Stimulated activated CD4-positive, alpha-beta T cell treated with anti-CD3 and anti-CD28 coated beads, TNF-alpha, amount 100 ng/mL, for 4 hours (primary cell): ENCODE results near the gene FCAR.
"Not testable (repeated sequence)": the region's sequence is repeated elsewhere in the genome, so short reads cannot be mapped to it uniquely, and the experiment has no call there.

ENCODE experiments used
- DNase-seq, 3 experiments: peaks; one replicate each; pipeline ENCODE4 v3.0.0-alpha.2; 2020; ENCODE audit warnings: low read depth in 3 of 3

Gene FCAR

DNA sequence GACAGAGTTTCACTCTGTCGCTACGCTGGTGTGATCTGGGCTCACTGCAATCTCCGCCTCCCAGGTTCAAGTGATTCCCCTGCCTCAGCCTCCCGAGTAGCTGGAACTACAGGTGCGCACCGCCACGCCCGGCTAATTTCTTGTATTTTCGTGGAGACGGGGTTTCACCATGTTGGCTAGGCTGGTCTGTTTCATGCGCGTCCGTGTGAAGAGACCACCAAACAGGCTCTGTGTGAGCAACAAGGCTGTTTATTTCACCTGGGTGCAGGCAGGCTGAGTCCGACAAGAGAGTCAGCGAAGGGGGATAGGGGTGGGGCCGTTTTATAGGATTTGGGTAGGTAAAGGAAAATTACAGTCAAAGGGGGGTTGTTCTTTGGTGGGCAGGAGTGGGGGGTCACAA, 20.1 kb downstream of the FCAR start:
- DNase-seq: not testable (repeated sequence)

DNA sequence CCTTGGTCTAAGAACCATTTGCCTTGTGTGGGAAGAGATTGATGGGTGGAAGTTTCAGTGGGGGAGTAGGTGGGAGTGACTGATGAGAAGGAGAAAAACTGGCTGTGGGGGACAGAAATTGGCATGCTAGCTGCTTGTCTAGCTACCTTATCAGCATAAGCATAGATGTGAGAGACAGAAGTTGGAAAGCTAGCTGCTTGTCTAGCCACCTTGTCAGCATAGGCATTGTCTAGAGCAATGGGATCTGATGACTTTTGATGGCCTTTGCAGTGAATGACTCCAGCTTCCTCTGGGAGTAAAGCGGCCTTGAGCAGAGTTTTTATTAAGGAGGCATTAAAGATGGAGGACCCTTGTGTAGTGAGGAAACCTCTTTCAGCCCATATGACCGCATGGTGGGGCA, 22.0 kb downstream of the FCAR start:
- DNase-seq: no peak

DNA sequence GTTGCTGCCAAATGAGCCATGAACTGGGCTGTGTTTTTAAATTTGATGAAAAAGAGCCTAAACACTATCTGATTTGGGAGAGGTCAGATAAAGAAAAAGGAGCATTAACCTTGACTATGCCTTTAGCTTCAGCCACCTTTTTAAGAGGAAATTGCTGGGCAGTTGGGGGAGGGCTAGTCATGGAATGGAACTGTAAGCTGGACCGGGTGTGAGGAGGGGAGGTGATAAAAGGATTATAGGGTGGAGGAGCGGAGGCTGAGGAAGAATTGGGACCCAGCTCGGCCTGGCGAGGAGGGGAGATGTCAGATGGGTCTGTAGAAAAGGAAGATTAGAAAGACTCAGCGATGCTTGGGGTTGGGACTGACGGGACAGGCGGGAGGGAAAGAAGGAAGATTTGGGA, 24.6 kb downstream of the FCAR start:
- DNase-seq: not testable (repeated sequence)

DNA sequence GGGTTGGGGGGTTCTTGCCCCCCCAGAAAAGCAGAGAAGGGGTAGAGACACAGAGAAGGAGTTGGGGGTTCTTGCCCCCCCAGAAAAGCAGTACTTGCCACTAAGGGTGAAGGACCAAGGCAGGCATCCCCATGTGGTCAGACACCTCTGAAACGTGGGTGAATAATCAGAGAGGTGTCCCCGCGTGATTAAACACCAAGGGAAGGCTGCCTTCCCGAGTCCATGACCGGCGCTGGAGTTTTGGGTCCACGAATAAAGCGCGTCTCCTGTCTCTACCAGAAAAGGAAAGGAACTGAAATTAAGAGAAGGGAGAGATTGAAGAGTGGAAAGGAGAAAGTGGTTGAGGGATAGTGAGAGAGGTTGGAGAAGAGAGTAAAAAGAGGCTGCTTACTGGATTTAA, 25.6 kb downstream of the FCAR start:
- DNase-seq: not testable (repeated sequence)

DNA sequence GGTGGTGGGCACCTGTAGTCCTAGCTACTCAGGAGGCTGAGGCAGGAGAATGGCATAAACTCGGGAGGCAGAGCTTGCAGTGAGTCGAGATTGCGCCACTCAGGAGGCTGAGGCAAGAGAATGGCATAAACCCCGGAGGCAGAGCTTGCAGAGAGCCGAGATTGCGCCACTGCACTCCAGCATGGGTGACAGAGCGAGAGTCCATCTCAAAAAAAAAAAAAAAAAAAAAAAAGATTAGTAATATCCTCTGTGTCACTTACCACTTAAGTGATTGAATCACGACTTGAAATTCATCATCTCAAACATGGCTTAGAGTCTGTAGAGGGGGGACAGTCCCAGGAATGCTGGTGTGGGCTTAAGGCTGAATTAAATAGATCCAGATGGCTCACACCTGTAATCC, 27.1 kb downstream of the FCAR start:
- not testable (repeated sequence) for DNase-seq

DNA sequence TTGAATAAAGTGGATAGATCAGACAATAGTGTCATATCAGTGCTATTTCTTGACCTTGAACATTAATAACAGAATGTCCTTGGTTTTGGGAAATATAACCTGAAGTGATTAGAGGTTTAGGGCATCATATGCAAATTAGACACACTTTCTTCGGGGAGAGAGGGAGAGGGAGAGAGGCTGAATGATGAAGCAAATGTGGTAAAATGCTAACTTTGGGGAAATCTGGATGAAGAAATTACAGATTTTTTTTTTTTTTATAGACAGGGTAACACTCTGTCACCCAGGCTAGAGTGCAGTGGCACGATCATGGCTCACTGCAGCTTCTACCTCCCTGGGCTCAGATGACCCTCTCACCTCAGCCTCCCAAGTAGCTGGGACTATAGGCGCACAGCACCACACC, 28.0 kb downstream of the FCAR start:
- DNase-seq: no peak

DNA sequence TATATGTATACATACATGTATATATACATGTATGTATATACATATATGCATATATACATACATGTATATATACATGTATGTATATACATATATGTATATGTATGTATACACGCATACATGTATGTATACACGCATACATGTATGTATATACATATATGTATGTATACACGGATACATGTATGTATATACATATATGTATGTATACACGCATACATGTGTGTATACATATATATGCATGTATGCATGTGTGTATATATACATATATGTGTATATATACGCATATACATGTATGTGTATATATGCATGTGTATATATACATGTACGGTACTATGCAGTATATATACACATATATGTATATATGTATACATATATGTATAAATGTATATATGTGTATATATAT, 29.3 kb downstream of the FCAR start:
- DNase-seq: no peak

DNA sequence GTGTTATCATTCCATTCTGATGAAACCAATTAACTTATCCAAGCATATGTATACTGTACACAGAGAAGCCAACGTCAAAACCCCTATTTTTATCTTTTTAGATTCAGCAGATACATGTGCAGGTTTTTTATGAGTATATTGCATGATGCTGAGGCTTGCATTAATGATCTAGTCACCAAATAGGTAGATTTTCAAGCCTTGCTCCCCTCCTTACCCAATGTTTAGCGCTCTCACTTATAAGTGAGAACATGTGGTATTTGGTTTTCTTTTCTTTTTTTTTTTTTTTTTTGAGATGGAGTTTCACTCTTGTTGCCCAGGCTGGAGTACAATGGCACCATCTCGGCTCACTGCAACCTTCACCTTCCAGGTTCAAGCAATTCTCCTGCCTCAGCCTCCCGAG, 30.2 kb downstream of the FCAR start:
- DNase-seq: not testable (repeated sequence)

DNA sequence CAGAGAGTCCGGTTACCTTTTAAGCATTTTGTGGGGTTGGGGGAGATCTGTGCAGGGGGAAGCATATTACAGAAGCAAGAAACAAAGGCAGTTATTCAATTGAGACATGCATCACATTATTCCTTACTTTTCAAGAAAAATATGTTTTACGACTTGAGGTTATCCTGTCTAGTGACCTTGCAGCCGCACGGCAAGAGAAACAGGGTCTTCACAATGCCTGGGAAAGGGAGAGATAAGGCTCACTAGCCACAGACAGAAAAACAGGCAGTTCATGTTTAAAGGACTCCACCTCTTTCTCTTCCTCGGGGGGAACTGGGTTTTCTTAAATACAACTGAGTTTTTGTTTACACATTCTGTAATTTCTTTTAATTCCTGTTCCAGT, 31.4 kb downstream of the FCAR start:
- no peak for DNase-seq

DNA sequence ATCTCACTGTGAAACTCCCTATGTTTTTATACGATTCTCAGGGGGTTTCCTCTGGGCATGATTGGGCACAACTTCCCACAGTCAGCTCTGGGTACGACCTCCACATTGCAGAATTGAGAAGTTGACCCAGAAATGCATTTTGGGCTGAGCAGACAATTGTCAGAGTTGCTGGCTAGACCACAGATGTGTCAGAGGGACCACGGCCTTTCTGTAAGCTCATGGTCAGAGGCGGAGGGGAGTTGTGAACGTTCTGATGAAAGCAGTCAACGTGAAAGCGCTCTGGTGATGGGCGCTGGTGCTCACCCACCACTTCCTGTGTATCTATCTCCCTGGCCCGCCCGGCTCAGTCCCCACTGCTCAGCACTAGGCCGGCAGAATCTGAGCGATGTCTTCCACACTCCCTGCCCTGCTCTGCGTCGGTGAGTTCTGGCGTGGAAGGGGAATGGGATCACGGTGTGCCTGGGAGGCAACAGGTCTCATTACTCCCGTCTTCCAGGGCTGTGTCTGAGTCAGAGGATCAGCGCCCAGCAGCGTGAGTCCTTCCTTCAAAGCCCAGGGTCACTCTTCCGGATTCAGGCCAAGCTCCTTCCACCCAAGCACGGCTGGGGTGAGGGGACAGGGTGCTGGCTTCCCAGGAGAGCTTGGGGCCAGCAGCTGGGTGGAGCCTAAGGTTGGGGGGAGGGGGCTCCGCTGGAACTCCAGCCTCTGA, 31.9 kb downstream of the FCAR start, which contains the start of gene NCR1:
Gene NCR1, plus strand, starts transcription at position 346 of the 709 bp plus-strand sequence. Its CDS starts 40 bp downstream, at position 386.
- no peak for DNase-seq

DNA sequence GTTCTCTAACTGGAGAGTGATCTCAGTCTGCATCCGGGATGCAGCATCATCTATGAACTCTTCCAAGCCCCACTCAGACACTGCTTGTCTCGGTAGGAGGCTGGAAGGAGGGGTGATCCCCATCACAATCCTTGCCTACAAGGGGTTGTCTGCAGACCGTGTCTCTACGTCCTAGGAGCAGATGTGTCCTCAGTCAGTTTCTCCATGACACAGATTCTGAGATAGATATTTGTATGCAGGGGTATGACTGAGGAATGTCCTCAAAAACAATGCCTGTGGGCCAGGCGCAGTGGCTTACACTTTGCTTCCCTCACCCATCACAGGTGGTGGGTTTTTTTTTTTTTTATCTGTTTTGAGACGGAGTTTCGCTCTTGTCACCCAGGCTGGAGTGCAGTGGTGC, 32.8 kb downstream of the FCAR start:
- DNase-seq: no peak

DNA sequence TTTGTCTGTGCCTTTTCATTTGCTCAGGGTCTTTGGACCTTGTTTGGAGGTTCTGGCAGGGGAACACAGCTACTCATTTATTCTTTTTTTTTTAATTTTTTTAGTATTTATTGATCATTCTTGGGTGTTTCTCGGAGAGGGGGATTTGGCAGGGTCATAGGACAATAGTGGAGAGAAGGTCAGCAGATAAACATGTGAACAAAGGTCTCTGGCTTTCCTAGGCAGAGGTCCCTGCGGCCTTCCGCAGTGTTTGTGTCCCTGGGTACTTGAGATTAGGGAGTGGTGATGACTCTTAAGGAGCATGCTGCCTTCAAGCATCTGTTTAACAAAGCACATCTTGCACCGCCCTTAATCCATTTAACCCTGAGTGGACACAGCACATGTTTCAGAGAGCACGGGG, 33.9 kb downstream of the FCAR start:
- not testable (repeated sequence) for DNase-seq

DNA sequence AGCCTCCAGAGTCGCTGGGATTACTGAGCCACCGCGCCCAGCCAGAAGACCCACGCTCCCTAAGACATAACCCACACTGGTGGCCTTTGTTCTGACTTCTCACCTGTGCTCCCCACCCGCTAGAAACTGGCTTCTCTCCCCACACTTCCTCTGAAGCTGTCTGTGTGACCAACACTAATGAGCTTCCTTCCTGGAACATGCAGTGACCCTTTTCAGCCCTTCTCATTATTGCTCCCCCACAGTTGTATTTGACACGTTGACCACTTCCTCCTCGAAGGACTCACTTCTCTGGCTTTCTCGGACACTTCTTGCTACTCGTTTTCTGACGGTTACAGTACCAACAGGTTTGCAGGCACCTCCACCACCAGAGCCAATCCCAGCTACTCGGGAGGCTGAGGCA, 42.8 kb downstream of the FCAR start:
- no peak for DNase-seq

DNA sequence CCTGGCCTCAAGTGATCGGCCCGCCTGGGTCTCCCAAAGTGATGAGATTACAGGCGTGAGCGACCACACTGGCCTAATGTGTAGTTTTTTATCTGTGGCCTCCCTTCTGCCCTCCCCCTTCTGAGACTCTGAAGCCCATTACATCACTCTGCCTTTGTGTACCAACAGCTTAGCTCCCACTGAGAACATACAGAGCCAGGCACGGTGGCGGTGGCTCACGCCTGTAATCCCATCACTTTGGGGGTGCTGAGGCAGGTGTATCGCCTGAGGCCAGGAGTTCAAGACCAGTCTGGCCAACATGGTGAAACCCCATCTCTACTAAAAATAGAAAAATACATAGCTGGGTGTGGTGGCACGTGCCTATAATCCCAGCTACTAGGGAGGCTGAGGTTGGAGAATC, 44.5 kb downstream of the FCAR start:
- no peak for DNase-seq

DNA sequence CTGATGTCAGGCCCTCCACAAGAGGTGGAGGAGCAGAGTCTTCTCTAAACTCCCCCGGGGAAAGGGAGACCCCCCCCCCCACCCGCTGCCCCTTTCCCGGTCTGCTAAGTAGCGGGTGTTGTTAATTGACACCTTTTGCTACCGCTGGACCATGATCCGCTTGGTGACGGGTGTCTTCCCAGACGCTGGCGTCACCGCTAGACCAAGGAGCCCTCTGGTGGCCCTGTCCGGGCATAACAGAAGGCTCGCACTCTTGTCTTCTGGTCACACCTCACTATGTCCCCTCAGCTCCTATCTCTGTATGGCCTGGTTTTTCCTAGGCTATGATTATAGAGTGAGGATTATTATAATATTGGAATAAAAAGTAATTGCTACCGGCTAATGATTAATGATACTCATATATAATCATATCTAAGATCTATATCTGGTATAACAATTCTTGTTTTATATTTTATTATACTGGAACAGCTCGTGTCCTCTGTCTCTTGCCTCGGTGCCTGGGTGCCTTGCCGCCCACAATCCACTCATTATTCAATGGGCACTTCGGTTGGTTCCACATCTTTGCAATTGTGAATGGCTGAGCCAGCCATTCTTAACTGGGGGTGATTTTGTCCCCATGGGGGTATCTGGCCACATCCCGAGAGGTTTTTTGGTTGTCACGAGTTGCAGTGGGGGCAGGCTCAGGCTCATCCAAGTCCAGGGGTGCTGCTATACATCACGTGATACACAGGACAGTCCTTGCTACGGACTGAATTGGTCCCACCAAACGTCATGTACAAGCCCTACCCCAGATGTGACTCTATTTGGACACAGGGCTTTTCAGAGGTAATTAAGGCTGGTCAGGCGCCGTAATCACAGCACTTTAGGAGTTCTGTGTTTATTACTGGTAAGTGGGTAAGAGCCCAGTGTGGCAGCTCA, 45.9 kb downstream of the FCAR start:
- DNase-seq: not testable (repeated sequence)

DNA sequence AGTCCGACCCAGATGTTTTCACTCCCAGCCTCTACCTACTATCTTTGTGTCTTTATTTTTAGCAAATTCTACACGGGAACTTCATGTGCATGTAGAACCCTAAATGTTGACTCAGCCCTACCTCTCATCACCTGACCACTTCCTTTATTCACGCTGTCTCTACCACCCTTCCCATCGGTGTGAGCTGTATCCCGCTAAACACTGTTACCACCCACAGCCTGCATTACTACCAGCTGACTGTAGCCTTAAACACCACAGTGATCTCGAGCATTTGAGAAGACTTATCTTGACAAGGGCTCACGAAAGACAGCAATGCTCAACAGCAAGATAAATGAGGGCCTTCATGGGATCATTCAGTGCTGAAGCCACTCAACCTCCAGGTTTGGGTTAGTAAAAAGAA, 47.0 kb downstream of the FCAR start:
- DNase-seq: no peak

DNA sequence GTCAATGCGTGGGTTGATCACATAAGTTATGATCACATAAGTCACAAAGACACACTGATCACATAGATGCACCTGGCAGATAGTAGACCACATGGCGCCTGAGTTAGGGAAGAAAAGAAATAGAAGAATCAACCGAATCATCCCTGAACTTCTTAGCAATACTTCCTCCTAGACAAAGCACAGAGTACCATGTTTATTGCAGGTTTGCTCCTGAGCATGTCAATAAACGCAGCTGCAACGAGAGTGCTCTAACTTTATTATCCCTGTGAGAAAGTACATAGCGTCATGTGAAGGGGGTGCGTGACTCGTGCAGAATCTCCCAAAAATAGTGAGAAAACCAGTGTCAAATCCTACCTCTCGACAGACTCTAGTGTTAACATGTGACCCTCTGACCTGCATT, 49.2 kb downstream of the FCAR start:
- DNase-seq: no peak

DNA sequence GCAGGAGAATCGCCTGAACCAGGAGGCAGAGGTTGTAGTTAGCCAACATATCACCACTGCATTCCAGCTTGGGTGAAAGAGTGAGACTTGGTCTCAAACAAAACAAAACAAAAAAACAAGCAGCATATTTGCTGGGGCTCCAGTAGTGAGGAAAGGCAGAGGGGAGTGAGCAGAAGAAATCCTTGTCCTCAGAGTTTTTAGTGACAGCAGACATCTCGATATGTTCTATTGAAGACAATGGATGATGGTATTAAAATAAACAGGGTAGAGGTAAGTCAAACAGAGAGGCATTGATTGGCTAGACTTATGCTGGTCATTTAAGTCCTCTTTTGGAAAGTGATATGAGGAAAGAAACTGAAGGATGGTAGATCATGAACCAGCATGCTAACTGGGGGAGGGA, 54.3 kb downstream of the FCAR start:
- DNase-seq: no peak

DNA sequence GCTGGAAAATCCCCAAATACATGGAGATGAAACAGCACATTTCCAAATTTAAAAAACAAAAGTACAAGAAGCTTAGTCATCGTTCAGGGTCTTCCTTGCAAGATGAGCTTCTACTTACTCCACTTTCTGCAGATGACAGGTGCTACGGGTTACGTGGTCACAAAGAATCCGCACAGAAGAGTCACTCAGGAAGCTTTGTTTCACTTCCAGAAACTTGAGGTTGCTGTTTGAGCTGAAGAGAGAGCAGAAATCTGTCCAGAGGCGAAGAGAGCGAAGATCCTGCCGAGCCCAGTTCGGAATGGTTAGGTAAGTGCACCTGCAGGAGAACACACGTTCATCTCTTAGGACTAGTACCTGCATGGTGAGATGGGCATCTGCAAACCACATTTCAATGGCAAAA, 63.9 kb downstream of the FCAR start:
- DNase-seq: no peak

DNA sequence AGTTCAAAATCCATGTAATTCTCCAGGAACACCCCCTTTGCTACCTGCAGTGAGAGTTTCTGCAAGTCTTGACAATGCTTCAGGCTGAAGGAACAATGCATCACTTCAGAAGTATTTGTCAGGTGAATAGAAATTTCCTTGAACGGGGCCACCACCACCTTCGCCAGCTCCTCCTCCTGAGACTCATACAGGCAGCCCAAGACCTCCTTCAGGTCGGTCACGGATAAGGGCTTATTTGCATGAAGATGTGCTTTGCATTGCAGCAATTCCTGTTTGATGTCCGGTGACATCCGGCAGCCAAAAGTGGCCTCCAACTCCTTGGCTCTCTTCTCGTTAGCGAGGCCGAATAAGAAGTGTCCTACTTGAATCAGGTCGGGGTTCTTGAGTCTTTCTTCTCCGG, 64.9 kb downstream of the FCAR start:
- DNase-seq: no peak

DNA sequence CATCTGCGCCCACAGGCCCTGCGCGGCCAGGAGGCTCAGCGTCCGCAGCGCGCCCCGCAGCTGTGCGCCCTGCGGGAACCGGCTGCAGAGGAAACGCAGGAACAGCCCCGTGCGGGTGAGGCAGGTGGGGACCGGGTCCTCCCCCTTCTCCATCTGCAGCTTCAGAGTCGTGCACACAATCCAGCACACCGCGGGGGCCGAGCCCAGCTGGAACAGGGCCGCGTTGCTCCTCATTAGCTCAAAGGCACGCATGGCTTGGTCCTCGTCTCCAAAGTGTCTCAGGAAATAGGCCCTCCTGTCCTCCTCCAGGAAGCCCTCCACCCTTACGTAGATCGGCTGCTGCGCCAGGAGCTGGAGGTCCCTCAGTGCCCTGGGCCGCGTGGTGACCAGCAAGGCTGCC, 65.5 kb downstream of the FCAR start:
- DNase-seq: not testable (repeated sequence)
